Embryonic facial prominence (tissue), 1 donor: ENCODE data around the gene MPPE1.

Experiments used
- DNase-seq: peaks from one replicate; pipeline ENCODE4 v3.0.0-alpha.2; 2016; ENCODE audit errors: extremely low spot score

MPPE1 gene

DNA sequence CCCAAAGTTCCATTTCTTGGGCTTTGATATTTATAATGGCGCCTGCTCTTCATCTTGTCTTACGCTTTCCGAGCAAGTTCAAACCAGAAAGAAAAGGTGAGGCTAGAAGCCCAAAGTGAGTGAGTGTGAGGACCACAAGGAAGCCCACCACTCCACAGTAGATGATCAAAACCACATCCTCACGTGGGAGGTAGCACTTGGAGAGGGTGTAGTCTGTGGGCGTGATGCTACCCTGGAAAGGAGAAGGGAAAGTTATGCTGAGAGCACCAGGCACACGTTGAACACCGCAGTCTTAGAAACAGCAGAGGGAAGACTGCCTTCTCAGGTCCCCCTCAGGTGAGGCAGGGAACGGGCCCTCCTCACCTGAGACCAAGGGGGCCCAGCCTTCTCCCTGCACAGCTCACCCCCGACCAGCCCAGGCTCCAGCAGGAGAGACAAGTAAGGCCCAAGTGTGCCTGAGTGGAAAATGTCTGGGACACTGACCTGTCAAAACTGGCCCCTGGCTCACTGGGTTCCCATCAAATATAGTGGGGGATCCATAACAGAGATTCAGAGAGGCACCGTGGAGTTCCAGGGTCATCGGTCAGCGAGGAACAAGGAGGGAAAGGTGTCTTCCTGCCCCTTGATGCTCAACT is 23.6 kb downstream of the MPPE1 start:
- DNase-seq: no peak

DNA sequence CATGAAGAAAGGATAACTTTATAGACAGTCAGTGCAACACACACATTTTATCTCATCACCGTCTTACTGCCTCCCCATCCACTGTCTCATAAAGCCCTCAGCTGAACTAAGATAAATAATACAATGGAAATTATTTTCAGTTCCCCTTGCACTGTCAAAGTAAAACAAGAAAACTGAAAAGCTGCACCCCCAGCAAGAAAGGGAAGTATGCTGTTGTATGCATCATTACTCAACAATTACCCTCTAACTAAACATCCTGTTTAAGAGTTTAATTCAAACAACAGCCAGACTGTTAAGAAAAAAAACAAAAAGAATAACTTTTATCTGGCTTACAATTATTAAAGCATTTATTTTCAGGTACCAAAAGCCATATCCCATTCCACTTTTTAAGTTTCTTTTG is 25.0 kb downstream of the MPPE1 start:
- no peak for DNase-seq

DNA sequence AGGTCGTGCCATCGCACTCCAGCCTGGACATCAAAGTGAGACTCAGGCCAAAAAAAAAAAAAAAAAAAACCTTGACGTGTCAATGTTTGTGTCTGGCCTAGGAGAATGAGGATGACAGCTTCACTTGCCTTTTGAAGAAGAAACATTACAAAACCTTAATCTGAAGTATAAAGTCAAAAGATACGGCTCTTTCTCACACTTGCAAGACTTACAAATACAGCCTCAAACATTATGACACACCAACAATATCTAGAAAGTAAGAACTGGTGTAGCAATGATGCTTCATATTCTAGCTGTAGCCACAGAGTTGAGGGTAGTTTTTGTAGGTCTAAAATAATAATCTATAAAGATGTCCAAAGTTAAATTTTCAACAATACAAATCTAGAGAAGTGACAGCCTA is 25.5 kb downstream of the MPPE1 start:
- no peak for DNase-seq

DNA sequence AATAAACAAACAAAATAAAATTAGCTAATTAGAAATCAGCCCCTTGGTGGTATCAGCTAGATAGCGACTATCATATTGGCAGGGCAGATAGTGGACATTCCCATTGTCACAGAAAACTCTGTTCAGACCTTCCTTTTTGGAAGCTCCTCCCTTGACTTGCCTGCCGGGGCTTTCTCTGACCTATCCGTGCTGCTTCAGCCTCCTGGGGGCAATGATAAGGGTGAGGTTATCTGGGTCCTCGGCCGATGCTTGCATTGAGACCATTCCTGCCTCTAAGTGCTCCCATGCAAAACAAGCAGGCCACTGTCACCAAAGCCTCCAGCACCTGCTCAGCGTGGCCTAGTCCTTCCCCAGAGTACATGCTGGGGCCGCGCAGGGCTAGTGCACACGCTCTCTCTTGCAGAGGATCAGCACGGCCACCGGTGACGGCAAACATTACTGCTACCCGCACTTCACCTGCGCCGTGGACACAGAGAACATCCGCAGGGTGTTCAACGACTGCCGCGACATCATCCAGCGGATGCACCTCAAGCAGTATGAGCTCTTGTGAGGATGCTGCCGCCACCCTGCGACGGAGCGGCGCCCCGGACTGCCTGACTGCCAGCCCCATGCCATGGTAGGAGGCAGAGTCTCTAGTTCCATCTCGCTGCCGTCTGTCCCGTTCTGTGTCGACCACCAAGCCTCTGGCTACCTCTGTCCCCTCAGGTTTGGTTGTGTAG is 27.4 kb downstream of the MPPE1 start:
- no peak for DNase-seq

DNA sequence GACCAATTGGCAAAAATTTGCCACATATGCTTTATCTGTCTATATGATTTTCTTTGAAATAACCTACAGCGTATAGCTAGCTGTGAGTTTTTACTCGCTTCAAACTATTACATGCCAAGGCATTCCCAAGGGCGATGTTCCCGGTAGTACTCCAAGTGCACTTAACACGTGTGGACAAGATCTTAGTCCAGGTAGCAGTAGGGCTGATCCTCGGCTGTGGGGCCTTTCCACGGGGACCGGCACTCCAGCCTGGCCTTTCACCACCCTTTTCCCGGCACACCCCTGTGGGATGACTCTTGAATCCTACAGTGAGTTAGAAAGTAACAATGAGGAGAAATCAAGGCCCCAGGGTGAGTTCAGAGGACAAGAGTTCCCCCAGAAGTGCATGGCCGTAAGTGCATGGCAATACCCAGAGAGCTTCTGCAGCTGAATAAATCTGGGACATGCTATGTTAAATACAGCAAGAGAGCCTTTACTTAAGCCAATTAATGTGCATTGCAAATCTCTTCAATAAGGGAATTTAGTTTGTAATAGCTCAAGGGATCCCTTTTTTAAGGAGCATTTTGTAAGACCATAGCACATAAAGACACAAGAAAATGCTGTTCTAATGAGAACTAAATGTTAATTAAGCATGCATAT is 30.5 kb downstream of the MPPE1 start:
- no peak for DNase-seq

DNA sequence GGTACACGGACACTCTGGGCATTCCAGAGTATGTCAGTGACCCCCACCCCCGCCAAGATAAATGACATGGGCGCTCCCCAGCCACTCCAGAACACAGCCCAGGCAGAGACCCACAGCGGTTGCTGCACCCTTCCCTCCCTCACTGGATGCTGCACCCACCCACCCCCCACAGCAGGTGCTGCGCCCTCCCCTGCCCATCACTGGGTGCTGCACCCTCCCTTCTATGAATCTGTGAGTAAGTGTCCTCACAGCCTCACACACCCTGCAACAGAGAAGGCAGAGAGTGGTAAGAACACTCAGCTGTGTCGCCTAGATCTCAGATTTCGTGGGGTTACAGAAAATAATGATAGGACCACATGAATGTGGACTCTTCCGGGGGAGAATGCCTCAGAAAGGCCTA is 33.4 kb downstream of the MPPE1 start:
- DNase-seq: no peak

DNA sequence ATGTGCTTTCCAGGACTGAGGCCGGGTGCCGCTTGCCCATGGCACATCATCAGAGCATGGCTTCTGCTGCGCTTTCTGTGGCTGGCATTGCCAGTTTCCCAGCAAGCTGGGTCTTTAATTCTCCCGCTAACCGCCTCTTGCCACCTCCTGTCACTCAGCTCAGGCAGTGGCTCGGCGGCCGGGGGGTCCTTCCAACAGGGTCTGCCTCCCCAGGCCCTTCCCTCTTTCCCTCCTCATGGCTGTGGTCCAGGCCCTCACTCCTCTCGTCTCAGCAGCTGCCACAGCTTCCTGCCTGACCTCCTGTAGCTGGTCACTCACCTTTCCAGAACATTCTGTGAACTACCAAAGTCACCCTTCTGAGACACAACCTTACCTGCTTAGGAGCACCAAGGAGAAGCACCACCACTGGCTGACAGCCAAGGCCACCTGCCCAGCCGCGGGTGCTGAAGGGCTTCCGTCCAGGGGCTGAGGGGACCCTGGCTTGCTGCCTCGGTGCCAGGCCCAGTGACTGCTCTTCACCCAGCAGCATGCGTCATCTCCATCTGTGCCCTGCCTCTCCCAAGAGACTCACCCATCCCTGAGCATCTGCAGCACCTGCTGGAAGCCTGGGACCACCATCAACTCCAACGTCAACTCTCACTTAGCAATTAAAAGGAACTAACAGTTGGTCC is 34.3 kb downstream of the MPPE1 start:
- no peak for DNase-seq

DNA sequence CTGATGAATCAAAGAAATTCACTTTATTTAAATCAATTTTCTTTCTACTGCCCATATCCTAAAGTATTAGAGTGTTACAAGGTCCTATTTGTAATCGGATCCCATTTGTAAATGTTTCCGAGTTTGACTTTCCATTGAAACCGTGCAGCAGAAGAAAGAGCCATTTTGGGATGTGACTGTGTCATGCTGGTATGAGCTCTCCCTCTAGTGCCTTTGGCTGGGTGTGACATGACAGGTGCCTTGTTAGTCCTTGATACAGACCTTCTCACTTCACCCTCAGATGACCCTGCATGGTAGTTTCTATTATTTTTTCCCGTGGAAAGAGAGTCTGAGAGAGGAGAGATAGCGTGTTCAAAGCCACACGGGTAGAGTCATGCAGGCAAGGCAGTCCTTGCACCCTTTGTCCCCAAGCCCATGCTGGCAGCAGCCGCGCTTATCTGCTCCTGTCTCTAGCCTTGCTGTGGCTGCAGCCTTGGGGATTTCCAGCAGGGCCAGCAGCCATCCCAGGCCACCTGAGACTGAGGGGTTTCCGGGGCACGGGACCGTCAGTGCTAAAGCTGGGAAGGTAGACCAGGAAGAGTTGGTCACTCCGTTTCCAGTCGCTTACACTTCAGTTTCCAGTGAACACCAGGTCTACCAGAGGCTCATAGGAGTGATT is 35.5 kb downstream of the MPPE1 start:
- DNase-seq: no peak

DNA sequence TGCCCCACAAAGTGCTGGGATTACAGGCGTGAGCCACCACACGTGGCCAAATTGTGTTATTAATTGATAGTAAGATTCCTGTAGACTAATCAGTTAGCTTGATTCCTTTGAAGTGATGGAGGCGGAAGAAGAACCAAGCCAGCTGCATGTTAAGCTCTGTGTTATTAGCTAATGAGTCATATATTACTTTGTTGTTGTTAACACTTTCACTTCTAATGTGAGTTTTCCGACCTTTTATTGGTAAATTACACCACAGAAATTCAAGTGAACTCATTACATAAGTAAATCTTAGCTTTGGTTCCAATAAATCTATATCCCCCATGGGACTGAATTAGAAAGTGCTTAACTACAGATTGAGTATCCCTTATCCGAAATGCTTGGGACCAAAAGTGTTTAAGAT is 36.6 kb downstream of the MPPE1 start:
- no peak for DNase-seq

DNA sequence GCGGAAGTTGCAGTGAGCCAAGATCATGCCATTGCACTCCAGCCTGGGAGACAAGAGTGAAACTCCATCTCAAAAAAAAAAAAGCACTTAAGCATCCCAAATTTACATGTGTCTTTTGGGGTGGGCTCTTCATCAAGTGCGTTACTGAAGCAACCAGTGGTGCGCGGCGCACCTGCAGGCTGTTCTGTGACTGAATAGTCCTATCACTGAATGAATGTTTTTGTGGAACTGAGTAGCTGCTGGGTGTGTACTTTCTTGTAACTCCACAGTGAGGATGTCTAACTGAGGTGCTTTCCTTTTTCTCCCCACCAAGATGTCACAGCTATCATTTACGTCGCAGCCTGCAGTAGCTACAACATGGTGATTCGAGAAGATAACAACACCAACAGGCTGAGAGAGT is 39.9 kb downstream of the MPPE1 start:
- no peak for DNase-seq

DNA sequence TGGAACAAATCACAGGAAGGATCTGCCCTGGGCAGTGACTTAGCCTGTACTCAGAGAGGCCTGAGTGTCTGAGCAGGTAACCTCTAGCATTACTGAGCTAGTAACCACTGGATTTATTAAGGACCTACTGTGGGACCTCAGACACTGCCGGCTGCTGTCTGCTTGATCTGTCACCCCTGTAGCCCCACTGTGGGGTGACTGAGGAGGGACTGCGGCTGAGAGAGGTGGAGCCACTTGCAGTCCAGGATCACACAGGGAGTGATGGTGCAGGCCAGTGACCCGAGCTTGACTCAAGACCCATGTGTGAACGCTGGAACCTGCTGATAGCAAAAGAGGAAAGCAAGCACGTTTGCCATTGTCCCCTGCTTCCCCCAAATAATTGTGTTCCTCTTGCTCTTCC is 41.4 kb downstream of the MPPE1 start:
- no peak for DNase-seq

DNA sequence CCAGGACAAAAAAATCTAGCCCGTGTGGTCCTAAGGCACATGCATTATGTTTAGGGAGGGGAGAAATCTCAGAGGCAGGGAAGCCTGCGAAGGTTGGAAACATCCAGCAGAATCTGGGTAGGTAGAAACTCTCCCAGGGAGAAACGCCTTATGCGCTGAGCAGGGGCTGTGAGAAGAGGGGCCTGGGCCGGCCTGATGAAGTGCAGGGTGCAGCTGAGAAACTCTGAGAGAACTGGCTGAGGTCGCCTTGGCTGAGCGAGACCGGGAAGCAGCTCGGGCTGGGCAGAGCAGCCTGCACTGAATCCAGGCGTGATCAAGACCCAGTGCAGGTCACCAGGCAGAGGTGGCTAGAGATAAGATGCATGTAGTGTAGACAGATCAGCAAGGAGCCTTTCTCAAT is 41.8 kb downstream of the MPPE1 start:
- DNase-seq: no peak

DNA sequence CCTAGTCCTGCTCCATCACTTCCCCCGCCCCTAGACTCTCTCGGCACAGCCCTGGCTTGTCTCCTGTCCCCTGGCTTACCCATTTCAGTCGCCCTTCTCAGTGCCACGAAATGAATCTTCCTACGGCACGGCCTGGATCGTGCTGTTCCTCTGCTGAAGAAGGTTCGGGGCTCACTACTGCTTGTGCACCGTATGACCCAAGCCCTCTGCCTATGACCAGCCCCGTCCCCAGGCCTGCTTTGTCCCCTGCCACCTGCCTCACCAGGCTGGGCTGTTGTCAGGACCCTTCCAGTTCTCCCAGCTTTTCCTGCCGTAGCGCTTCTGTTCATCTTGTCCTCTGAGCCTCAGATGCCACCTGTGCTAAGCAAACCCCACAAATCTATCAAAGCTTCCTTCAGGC is 43.0 kb downstream of the MPPE1 start:
- DNase-seq: no peak

DNA sequence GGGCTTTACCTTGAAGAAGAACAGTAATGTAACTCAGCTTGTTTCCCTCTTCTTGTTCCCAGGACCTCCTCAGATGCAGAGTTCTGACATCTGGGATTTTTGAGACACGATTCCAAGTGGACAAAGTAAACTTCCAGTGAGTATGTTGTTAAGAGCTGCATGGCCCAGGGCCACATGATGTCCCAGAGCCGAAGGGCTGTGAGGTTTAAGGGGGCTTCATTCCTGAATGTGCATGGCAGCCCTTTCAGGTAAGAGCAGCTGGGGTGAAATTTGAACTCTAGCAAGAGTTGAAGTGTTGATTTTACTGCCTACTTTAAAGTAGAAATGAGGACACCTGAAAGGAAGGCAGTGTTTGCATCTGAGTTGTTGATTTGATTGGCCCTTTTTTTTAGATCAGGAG is 43.6 kb downstream of the MPPE1 start:
- no peak for DNase-seq

DNA sequence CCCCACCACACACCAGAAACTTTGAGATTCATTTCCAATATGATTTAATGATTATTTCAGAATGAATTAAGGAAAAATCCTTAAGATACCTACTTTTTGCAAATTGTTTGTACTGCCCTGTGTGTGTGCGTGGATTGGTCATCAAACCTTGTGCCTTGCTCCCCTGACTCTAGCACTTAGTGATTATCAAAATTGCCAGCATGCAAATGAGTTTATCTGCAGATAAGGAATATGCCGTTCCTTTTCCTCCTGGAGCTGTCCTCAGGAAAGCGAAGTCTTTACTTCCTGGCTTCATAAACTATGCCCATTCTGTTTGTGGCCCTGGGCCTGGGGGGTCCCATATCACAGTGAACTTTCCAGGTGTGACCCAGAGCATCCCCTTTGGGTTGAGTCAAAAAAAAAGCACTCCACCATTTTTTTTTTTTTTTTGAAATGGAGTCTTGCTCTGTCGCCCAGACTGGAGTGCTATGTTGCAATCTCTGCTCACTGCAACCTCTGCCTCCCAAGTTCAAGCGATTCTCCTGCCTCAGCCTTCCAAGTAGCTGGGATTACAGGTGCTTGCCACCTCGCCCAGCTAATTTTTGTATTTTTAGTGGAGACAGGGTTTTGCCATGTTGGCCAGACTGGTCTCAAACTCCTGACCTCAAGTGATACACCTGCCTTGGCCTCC is 45.5 kb downstream of the MPPE1 start:
- no peak for DNase-seq

DNA sequence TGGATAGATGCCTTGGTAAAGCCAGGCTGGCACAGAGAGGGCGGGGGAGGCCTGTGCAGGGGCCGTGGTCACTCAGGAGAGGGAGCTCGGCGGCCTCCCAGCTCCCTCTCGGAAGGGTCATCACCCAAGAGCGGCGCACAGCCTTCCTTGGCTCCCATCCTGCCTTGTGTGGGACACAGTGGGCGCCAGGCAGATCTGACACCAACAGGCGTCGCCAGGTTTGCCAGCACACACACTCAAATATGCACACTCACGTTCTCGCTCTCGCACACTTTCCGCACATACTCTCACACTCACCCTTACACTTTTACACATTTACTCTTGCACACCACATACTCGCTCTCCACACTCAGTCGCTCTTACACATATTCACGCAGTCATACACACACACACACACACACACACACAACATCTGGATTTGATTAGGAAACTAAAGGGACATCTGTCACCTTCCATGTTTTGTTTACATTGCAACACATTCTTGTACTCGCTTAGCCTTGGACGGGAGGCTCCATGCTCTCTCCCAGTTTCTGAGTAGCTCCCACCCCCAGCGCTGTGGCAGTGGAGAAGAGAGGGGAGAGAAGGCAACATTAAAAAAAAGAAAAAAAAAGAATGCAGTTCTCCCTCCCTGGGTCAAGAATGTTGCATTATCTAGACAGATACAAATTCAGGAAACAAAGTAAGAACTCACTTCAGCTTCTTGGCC is 46.4 kb downstream of the MPPE1 start:
- DNase-seq: no peak

DNA sequence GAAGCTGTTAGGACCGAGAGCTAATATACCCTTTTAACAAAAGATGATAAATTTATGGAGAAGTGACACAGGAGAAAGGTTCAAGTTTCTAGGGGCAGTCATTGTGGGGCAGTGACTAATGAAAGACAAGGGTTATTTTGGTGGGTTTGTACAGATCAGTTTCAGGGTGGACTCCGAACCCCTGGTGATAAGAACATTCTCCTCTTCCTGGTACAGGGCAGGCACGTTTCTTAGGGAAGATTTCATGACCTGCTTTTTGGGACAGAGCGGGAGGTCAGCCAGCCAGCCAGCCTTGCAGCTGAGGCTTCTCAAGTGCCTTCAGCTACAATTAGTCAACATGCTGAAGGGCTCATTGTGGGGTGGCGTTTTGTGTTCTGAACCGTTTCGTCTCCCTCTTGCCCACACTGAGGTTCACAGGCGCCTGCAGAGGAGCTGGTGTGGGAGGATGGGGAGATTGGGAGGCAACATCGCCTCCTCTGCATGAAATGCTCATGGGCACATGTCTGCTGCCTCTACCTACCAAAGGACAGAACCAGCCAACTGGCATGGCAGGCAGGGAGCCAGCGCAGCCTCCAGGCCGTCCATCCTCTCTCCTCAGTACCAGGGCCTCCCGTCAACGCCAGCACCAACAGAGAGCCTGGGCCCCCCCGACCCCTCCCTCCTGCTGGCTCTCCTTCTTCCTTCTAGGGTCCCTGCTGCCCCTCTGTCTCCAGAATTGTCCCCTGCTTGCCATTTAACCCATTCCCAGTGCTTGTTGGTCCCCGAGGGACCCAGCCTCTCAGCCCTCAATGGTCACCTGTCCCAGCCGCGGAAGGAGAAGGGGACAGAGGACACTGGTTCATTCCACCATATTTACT is 47.3 kb downstream of the MPPE1 start:
- DNase-seq: no peak

DNA sequence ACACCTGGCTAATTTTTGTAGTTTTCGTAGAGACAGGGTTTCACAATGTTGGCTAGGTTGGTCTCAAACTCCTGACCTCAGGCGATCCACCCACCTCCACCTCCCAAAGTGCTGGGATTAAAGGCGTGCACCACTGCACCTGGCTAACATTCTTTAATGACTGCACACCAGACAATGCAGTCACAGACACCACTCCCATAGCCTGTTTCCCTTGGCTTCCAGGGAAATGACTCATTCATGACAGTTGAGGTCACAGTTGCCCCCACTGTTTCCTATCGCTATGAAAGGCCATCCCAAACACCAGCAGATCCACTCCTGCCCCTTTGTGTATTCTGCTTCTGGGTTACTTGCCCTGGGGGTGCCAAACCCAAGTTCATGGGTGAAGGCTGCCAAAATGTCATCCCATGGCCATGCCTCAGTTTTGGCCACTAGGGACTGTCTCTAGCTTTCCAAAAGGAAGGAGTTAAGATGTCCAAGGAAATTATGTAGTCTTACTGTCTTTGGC is 48.2 kb downstream of the MPPE1 start:
- DNase-seq: no peak

DNA sequence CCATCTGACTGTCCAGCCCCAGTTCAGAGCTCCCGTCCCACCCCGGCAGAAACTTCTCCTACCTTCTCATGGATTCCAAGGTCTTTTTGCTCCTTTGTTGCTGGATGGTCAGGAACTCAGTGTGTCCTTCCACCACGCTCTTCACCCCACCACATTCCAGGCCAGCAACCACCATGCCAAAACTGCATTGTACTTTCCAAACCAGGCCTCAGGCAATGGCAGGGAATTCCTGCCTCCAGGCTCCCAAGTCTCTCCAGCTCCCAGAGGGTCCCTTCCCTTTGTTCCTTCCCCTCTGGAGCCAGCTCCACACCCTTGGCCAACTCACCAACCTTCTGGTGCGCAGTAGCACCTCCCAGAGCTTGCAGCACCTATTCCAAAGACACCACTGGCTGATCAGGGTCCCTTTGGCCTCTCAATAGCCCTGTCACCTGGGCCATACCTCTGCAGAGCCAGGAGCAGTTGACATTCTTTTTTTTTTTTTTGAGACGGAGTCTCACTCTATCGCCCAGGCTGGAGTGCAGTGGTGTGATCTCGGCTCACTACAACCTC is 48.8 kb downstream of the MPPE1 start:
- no peak for DNase-seq
